ENCODE data around the gene RERE. TPM values are rescaled to one million over a fixed set of nuclear protein-coding genes. Genes with fewer than 3 reads are reported as not detected.
"Not testable (repeated sequence)": the region's sequence is repeated elsewhere in the genome, so short reads cannot be mapped to it uniquely, and the experiment has no call there.

RERE gene
- total and polyA plus RNA-seq, 11 donors, result 53.5 to 236 (median 121) TPM

- peaks cover 0 to 11% (median 2%) of the 10 kb centered on the region in 12 donors for H3K9me3 ChIP-seq
- intact Hi-C loops (cut with DNase I), result loop anchor here (1.0 to 10.0 kb wide), 10 partner anchors 54 to 372 kb away; no protein-coding TSS in a partner anchor
- not testable (repeated sequence) for H3K27ac ChIP-seq, H3K4me3 ChIP-seq, H3K36me3 ChIP-seq, H3K27me3 ChIP-seq, DNase-seq
- TF ChIP-seq, protein P1, sequence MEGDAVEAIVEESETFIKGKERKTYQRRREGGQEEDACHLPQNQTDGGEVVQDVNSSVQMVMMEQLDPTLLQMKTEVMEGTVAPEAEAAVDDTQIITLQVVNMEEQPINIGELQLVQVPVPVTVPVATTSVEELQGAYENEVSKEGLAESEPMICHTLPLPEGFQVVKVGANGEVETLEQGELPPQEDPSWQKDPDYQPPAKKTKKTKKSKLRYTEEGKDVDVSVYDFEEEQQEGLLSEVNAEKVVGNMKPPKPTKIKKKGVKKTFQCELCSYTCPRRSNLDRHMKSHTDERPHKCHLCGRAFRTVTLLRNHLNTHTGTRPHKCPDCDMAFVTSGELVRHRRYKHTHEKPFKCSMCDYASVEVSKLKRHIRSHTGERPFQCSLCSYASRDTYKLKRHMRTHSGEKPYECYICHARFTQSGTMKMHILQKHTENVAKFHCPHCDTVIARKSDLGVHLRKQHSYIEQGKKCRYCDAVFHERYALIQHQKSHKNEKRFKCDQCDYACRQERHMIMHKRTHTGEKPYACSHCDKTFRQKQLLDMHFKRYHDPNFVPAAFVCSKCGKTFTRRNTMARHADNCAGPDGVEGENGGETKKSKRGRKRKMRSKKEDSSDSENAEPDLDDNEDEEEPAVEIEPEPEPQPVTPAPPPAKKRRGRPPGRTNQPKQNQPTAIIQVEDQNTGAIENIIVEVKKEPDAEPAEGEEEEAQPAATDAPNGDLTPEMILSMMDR (IDR thresholded peaks at IDR 0.05), result peak in 2 of 12 donors; percentile 3 to 26
- peak in 2 of 4 donors; percentile 25 for ATAC-seq
- H3K4me1 ChIP-seq, result peaks cover 0 to 18% (median 5%) of the 10 kb centered on the region in 12 donors
- WGBS, 4 donors, result 51 to 65% (median 60%) methylated on average over 7 of the region's 7 CpGs
Observed at GRCh38 chr1:8726801-8727186, 90.6 kb downstream of the RERE start.

GRCh38 chr1:8723010-8723409 is 94.4 kb downstream of the RERE start:
- WGBS, 4 donors, result 51 to 70% (median 57%) methylated on average over 2 of the region's 2 CpGs
- H3K27ac ChIP-seq, result no peak overlapping the region

GRCh38 chr1:8722366-8722765 is 95.1 kb downstream of the RERE start:
- no peak for DNase-seq
- Histone ChIP-seq H3K4me3 (no peak overlapping the region), H3K36me3 (no peaks in the 10 kb centered on the region), H3K27me3 (no peaks in the 10 kb centered on the region), H3K4me1 (peaks cover 0 to 10% (median 3%) of the 10 kb centered on the region in 12 donors), H3K27ac (no peak overlapping the region), H3K9me3 (no peaks in the 10 kb centered on the region)
- WGBS, 4 donors, result 95 to 98% (median 96%) methylated on average over 3 of the region's 3 CpGs
- TF ChIP-seq POLR2A (IDR thresholded peaks at IDR 0.05), result no peak
- TF ChIP-seq, protein P1 (IDR thresholded peaks at IDR 0.05), result no peak
- intact Hi-C loops (cut with DNase I), result loop anchor here in 4 of 10 donors (10.0 kb wide), 3 partner anchors 122 to 368 kb away; no protein-coding TSS in a partner anchor
- ATAC-seq, result no peak

More at GRCh38 chr1:8723010-8723409, 94.4 kb downstream of the RERE start:
- ATAC-seq (no peak), DNase-seq (no peak)
- intact Hi-C loops (cut with DNase I), result loop anchor here in 4 of 10 donors (10.0 kb wide), 3 partner anchors 122 to 368 kb away; no protein-coding TSS in a partner anchor
- Histone ChIP-seq H3K36me3 (no peaks in the 10 kb centered on the region), H3K4me3 (no peak overlapping the region), H3K27me3 (no peaks in the 10 kb centered on the region), H3K4me1 (peaks cover 0 to 16% (median 6%) of the 10 kb centered on the region in 12 donors), H3K9me3 (no peaks in the 10 kb centered on the region)
- TF ChIP-seq, protein P1 (IDR thresholded peaks at IDR 0.05), result no peak
- TF ChIP-seq POLR2A (IDR thresholded peaks at IDR 0.05), result no peak

GRCh38 chr1:8721679-8722324 is 95.6 kb downstream of the RERE start:
- TF ChIP-seq, protein P1 (IDR thresholded peaks at IDR 0.05), result no peak
- TF ChIP-seq POLR2A (IDR thresholded peaks at IDR 0.05), result no peak
- Histone ChIP-seq H3K27ac (no peak overlapping the region), H3K4me3 (no peak overlapping the region), H3K36me3 (no peaks in the 10 kb centered on the region), H3K4me1 (peaks cover 0 to 9% (median 3%) of the 10 kb centered on the region in 12 donors), H3K9me3 (no peaks in the 10 kb centered on the region), H3K27me3 (no peaks in the 10 kb centered on the region)
- ATAC-seq, result no peak
- intact Hi-C loops (cut with DNase I), result loop anchor here in 4 of 10 donors (10.0 kb wide), 3 partner anchors 123 to 367 kb away; no protein-coding TSS in a partner anchor
- DNase-seq, result no peak
- WGBS, 4 donors, result 82 to 86% (median 85%) methylated on average over 4 of the region's 4 CpGs

All from heart left ventricle (tissue), 16 donors.